Measurements from ENCODE around the gene MEGF11.

MEGF11 gene

GRCh38 chr15:65996901-65997300 is 256.6 kb downstream of the MEGF11 start:
- TF ChIP-seq ZNF398 (tag by site-specific recombination; IDR thresholded peaks at IDR 0.05) (no peak), ZNF560 (tag by site-specific recombination; IDR thresholded peaks at IDR 0.05; ENCODE audit: borderline replicate concordance) (no peak), ZNF335 (tag by site-specific recombination; conservative IDR thresholded peaks at IDR 0.05) (no peak), ZNF2 (tag by site-specific recombination; IDR thresholded peaks at IDR 0.05) (no peak), ZNF704 (tag by site-specific recombination; IDR thresholded peaks at IDR 0.05) (no peak)
- TF ChIP-seq, protein P1, sequence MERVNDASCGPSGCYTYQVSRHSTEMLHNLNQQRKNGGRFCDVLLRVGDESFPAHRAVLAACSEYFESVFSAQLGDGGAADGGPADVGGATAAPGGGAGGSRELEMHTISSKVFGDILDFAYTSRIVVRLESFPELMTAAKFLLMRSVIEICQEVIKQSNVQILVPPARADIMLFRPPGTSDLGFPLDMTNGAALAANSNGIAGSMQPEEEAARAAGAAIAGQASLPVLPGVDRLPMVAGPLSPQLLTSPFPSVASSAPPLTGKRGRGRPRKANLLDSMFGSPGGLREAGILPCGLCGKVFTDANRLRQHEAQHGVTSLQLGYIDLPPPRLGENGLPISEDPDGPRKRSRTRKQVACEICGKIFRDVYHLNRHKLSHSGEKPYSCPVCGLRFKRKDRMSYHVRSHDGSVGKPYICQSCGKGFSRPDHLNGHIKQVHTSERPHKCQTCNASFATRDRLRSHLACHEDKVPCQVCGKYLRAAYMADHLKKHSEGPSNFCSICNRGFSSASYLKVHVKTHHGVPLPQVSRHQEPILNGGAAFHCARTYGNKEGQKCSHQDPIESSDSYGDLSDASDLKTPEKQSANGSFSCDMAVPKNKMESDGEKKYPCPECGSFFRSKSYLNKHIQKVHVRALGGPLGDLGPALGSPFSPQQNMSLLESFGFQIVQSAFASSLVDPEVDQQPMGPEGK (tag by site-specific recombination; IDR thresholded peaks at IDR 0.05): no peak
- ChIA-PET POLR2A (no interaction called here), CTCF (no interaction called here)
- no peaks in the 10 kb centered on the region for H3K4me1 ChIP-seq (ENCODE audit: control insufficient read depth, insufficient read depth, low read length)
- no peak overlapping the region for H3K27ac ChIP-seq (ENCODE audit: extremely low read depth, low read depth, low read length)
- no peaks in the 10 kb centered on the region for H3K36me3 ChIP-seq (ENCODE audit: control insufficient read depth in 2 of 2, insufficient read depth in 1 of 2, low read length in 2 of 2)
- no peak overlapping the region for H3K4me3 ChIP-seq (ENCODE audit: low read depth, low read length)
- H3K9me3 ChIP-seq (ENCODE audit: control insufficient read depth, insufficient read depth, low read depth, low read length): no peaks in the 10 kb centered on the region

DNA sequence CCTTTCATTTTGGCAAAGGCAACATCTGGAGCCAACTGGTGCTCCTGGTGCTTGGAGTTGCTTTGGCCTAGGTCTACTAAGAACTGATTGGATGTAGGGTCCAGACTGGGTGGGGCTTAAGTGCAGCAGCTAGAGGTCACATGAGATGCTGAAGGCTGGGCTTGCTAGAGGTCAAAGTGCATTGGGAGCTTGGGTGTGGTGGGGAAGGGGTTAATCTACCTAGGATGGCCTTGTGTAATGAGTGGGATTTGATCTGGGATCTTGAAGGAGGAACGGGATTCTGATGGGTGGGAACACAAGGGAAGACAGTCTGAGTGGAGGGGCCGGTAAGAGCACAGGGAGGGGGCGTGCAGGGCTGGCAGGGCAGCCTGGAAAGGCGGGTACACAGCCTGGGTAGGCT is 258.7 kb downstream of the MEGF11 start:
- POLR2A ChIA-PET: no interaction called here
- Histone ChIP-seq H3K4me3 (ENCODE audit: low read depth, low read length) (no peak overlapping the region), H3K9me3 (ENCODE audit: control insufficient read depth, insufficient read depth, low read depth, low read length) (no peaks in the 10 kb centered on the region), H3K4me1 (ENCODE audit: control insufficient read depth, insufficient read depth, low read length) (no peaks in the 10 kb centered on the region), H3K27ac (ENCODE audit: extremely low read depth, low read depth, low read length) (no peak overlapping the region), H3K36me3 (ENCODE audit: control insufficient read depth in 2 of 2, insufficient read depth in 1 of 2, low read length in 2 of 2) (no peaks in the 10 kb centered on the region)
- CTCF ChIA-PET: no interaction called here
- 0 out of 2 replicates have a peak, but pooled peaks have one; percentile 18 for TF ChIP-seq ZNF311 (tag by site-specific recombination; IDR thresholded peaks at IDR 0.05; ENCODE audit: borderline replicate concordance)
- TF ChIP-seq, protein P2, sequence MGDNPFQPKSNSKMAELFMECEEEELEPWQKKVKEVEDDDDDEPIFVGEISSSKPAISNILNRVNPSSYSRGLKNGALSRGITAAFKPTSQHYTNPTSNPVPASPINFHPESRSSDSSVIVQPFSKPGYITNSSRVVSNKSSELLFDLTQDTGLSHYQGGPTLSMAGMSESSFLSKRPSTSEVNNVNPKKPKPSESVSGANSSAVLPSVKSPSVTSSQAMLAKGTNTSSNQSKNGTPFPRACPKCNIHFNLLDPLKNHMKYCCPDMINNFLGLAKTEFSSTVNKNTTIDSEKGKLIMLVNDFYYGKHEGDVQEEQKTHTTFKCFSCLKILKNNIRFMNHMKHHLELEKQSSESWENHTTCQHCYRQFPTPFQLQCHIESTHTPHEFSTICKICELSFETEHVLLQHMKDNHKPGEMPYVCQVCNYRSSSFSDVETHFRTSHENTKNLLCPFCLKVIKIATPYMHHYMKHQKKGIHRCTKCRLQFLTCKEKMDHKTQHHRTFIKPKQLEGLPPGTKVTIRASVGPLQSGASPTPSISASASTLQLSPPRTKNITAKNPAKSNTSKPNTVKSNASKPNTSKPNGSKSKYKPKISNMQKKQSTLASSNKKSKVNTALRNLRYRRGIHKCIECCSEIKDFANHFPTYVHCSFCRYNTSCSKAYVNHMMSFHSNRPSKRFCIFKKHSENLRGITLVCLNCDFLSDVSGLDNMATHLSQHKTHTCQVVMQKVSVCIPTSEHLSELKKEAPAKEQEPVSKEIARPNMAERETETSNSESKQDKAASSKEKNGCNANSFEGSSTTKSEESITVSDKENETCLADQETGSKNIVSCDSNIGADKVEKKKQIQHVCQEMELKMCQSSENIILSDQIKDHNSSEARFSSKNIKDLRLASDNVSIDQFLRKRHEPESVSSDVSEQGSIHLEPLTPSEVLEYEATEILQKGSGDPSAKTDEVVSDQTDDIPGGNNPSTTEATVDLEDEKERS (tag by site-specific recombination; IDR thresholded peaks at IDR 0.05): no peak
- TF ChIP-seq ZNF354C (tag by site-specific recombination; IDR thresholded peaks at IDR 0.05; ENCODE audit: borderline replicate concordance, low read depth): no peak

- ChIA-PET POLR2A (no interaction called here), CTCF (no interaction called here)
- no peaks in the 10 kb centered on the region for H3K4me1 ChIP-seq (ENCODE audit: control insufficient read depth, insufficient read depth, low read length)
- no peak overlapping the region for H3K27ac ChIP-seq (ENCODE audit: extremely low read depth, low read depth, low read length)
- H3K36me3 ChIP-seq (ENCODE audit: control insufficient read depth in 2 of 2, insufficient read depth in 1 of 2, low read length in 2 of 2): no peaks in the 10 kb centered on the region
- H3K4me3 ChIP-seq (ENCODE audit: low read depth, low read length): no peak overlapping the region
- H3K9me3 ChIP-seq (ENCODE audit: control insufficient read depth, insufficient read depth, low read depth, low read length): no peaks in the 10 kb centered on the region
- TF ChIP-seq ZNF549 (tag by site-specific recombination; IDR thresholded peaks at IDR 0.05) (no peak), ZNF776 (tag by site-specific recombination; IDR thresholded peaks at IDR 0.05; ENCODE audit: borderline replicate concordance) (no peak), ZNF132 (tag by site-specific recombination; IDR thresholded peaks at IDR 0.05; ENCODE audit: borderline replicate concordance) (no peak), ZNF280C (tag by site-specific recombination; IDR thresholded peaks at IDR 0.05) (no peak), ZNF596 (tag by site-specific recombination; IDR thresholded peaks at IDR 0.05) (no peak), ZNF394 (tag by site-specific recombination; IDR thresholded peaks at IDR 0.05; ENCODE audit: borderline replicate concordance) (no peak), ZNF2 (tag by site-specific recombination; IDR thresholded peaks at IDR 0.05) (no peak), GLIS1 (tag by site-specific recombination; IDR thresholded peaks at IDR 0.05) (no peak), ZNF433 (tag by site-specific recombination; IDR thresholded peaks at IDR 0.05; ENCODE audit: low read depth) (no peak), ZFP3 (tag by site-specific recombination; IDR thresholded peaks at IDR 0.05; ENCODE audit: low read depth) (no peak)
- TF ChIP-seq, protein P3, sequence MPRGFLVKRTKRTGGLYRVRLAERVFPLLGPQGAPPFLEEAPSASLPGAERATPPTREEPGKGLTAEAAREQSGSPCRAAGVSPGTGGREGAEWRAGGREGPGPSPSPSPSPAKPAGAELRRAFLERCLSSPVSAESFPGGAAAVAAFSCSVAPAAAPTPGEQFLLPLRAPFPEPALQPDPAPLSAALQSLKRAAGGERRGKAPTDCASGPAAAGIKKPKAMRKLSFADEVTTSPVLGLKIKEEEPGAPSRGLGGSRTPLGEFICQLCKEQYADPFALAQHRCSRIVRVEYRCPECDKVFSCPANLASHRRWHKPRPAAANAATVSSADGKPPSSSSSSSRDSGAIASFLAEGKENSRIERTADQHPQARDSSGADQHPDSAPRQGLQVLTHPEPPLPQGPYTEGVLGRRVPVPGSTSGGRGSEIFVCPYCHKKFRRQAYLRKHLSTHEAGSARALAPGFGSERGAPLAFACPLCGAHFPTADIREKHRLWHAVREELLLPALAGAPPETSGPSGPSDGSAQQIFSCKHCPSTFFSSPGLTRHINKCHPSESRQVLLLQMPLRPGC (tag by site-specific recombination; IDR thresholded peaks at IDR 0.05): no peak
Measured at GRCh38 chr15:65993762-65994161, 259.8 kb downstream of the MEGF11 start.
